Measurements from ENCODE around the gene LMNA.

LMNA gene

DNA sequence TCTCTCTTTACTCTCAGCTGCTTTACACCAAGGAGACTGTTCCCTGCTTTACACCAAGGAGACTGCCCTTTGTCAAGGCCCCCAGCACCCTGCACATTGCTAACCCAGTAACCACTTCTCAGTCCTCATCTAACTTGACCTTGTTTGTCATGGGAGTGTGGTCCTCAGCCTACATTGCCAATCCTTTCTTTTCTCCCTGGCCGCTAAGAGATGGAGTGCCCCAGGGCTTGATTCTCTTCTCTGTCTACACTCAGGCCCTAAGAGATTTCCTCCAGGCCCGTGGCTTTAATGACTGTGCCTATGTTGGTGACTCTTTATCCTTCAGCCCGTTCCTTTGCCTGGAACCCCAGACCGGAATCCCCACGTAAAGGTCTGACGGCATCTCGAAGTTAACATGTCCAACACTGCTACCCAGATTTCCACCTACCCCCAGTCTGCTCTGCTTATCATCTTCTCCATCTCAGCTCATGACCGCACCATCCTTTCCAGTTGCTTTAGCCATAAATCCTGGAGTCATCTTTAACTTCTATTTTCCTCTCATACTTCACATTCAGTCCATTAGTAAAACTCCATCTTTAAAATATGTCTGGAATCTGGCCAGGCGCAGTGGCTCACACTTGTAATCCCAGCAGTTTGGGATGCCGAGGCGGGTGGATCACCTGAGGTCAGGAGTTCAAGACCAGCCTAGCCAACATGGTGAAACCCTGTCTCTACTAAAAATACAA, 29.4 kb downstream of the LMNA start:
- TF ChIP-seq POLR2AphosphoS5 (IDR thresholded peaks at IDR 0.05; ENCODE audit: low read depth, low read length) = no peak
- TF ChIP-seq, protein P1, sequence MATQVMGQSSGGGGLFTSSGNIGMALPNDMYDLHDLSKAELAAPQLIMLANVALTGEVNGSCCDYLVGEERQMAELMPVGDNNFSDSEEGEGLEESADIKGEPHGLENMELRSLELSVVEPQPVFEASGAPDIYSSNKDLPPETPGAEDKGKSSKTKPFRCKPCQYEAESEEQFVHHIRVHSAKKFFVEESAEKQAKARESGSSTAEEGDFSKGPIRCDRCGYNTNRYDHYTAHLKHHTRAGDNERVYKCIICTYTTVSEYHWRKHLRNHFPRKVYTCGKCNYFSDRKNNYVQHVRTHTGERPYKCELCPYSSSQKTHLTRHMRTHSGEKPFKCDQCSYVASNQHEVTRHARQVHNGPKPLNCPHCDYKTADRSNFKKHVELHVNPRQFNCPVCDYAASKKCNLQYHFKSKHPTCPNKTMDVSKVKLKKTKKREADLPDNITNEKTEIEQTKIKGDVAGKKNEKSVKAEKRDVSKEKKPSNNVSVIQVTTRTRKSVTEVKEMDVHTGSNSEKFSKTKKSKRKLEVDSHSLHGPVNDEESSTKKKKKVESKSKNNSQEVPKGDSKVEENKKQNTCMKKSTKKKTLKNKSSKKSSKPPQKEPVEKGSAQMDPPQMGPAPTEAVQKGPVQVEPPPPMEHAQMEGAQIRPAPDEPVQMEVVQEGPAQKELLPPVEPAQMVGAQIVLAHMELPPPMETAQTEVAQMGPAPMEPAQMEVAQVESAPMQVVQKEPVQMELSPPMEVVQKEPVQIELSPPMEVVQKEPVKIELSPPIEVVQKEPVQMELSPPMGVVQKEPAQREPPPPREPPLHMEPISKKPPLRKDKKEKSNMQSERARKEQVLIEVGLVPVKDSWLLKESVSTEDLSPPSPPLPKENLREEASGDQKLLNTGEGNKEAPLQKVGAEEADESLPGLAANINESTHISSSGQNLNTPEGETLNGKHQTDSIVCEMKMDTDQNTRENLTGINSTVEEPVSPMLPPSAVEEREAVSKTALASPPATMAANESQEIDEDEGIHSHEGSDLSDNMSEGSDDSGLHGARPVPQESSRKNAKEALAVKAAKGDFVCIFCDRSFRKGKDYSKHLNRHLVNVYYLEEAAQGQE (IDR thresholded peaks at IDR 0.05; ENCODE audit: insufficient read depth in 1 of 2, low read depth in 2 of 2, low read length in 2 of 2) = no peak
- no peak for TF ChIP-seq TAF1 (IDR thresholded peaks at IDR 0.05; ENCODE audit: borderline replicate concordance, insufficient read depth, low read length)
- no peak for TF ChIP-seq SIN3A (IDR thresholded peaks at IDR 0.05; ENCODE audit: borderline replicate concordance, insufficient read depth, low read length)
- TF ChIP-seq FOXP2 (optimal IDR thresholded peaks at IDR 0.05; ENCODE audit: borderline replicate concordance, extremely low read depth, extremely low read length, insufficient read depth) = no peak

DNA sequence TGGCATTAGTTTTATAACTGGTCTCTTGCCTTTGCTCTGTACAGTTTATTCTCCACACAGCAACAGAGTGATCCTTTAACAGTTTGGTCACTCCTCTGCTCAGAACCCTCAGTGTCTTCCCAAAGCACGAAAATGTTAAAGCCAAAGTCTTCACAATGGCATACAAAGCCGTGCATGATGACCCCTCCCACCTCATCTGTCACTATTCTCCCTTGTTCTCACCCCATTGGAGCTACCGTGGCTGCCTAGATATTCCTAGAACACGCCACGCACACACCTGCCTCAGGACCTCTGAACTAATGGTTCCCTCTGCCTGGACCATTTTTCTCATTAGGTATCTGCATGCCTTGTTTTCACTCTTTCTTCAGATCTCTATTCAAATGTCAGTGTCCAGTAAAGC, 30.2 kb downstream of the LMNA start:
- TF ChIP-seq SIN3A (IDR thresholded peaks at IDR 0.05; ENCODE audit: borderline replicate concordance, insufficient read depth, low read length) (no peak), TAF1 (IDR thresholded peaks at IDR 0.05; ENCODE audit: borderline replicate concordance, insufficient read depth, low read length) (no peak), FOXP2 (optimal IDR thresholded peaks at IDR 0.05; ENCODE audit: borderline replicate concordance, extremely low read depth, extremely low read length, insufficient read depth) (no peak), POLR2AphosphoS5 (IDR thresholded peaks at IDR 0.05; ENCODE audit: low read depth, low read length) (no peak)
- TF ChIP-seq, protein P1 (IDR thresholded peaks at IDR 0.05; ENCODE audit: insufficient read depth in 1 of 2, low read depth in 2 of 2, low read length in 2 of 2) = no peak

- TF ChIP-seq SIN3A (IDR thresholded peaks at IDR 0.05; ENCODE audit: borderline replicate concordance, insufficient read depth, low read length) (no peak), FOXP2 (optimal IDR thresholded peaks at IDR 0.05; ENCODE audit: borderline replicate concordance, extremely low read depth, extremely low read length, insufficient read depth) (no peak), TAF1 (IDR thresholded peaks at IDR 0.05; ENCODE audit: borderline replicate concordance, insufficient read depth, low read length) (no peak), POLR2AphosphoS5 (IDR thresholded peaks at IDR 0.05; ENCODE audit: low read depth, low read length) (no peak)
- TF ChIP-seq, protein P1 (IDR thresholded peaks at IDR 0.05; ENCODE audit: insufficient read depth in 1 of 2, low read depth in 2 of 2, low read length in 2 of 2) = no peak
These were observed 31.1 kb downstream of the LMNA start for GRCh38 chr1:156145650-156146019.

DNA sequence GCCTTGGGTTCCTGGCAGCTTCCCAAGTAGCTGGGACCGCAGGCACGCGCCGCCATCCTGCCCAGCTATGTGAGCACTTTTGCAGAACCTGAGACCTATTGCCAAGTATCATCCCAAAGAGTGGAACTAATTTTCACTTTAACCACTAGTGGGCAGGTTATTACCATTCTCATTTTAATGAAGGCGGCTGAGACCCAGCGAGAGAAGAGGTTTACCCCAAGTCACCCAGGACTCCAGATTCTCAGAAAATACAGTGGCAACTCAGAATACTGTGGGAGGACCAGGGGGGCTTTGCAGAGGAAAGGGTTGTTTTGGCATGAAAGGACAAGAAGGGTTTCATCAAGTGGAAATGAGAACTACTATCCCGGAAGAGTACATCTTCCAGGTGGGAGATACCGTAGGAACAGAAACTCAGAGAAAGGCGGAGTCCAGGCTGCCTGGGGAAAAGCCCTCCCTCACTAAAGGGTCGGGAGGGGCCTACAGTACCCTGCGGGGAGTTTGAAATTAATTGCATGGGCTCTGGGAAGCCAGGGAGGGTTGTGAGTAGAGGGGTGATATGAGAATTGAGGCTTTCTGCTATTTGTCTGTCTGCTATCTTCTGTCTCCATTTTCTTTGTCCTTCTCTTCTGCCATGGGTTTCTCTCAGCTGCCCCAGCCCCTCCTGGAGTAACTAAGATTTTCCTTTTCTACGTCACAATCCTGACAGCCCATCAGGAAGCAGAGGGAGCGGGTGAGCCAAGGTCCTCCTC, 31.7 kb downstream of the LMNA start:
- TF ChIP-seq, protein P1 (IDR thresholded peaks at IDR 0.05; ENCODE audit: insufficient read depth in 1 of 2, low read depth in 2 of 2, low read length in 2 of 2) = no peak
- peak; percentile 42; the same call in 1 of the 2 replicates for TF ChIP-seq TAF1 (IDR thresholded peaks at IDR 0.05; ENCODE audit: borderline replicate concordance, insufficient read depth, low read length)
- TF ChIP-seq FOXP2 (optimal IDR thresholded peaks at IDR 0.05; ENCODE audit: borderline replicate concordance, extremely low read depth, extremely low read length, insufficient read depth) = no peak

Measured in PFSK-1 (cell line).